Smooth muscle cell (in vitro differentiated cells): ENCODE data around the gene FMN2. TPM values are rescaled to one million over a fixed set of nuclear protein-coding genes. Genes with fewer than 3 reads are reported as not detected.

ENCODE experiments used
- DNase-seq: peaks from one replicate; lab custom pipeline; 2025; ENCODE audit not compliant: unreplicated experiment; lab: John Stamatoyannopoulos, UW
- H2AFZ ChIP-seq: fragments of 200-600 bp; sonication (generic); 2 replicates; pipeline ENCODE4 v1.6.0; 2016; ENCODE audit warnings: antibody characterized with exemption, low read depth, mild to moderate bottlenecking
- H3F3A ChIP-seq: fragments of 200-600 bp; sonication (generic); 2 replicates; pipeline ENCODE4 v1.6.0; 2017; ENCODE audit warnings: antibody characterized with exemption, low read depth
- H3K27ac ChIP-seq: fragments of 200-600 bp; sonication (generic); 2 replicates; pipeline ENCODE4 v1.5.1; 2016; ENCODE audit warnings: low read depth, mild to moderate bottlenecking
- H3K27me3 ChIP-seq: fragments of 200-600 bp; sonication (generic); 2 replicates; pipeline ENCODE4 v1.6.1; 2016; ENCODE audit warnings: low read depth, mild to moderate bottlenecking
- H3K36me3 ChIP-seq: fragments of 200-600 bp; sonication (generic); 2 replicates; pipeline ENCODE4 v1.5.1; 2016; ENCODE audit warnings: low read depth
- H3K4me1 ChIP-seq: fragments of 200-600 bp; sonication (generic); 2 replicates; pipeline ENCODE4 v1.5.1; 2016; ENCODE audit warnings: low read depth
- H3K4me2 ChIP-seq: fragments of 200-600 bp; sonication (generic); 2 replicates; pipeline ENCODE4 v1.6.0; 2016; ENCODE audit warnings: mild to moderate bottlenecking
- H3K4me3 ChIP-seq: fragments of 200-600 bp; sonication (generic); 2 replicates; pipeline ENCODE4 v1.5.1; 2016; ENCODE audit warnings: mild to moderate bottlenecking
- H3K79me2 ChIP-seq: fragments of 200-600 bp; sonication (generic); 2 replicates; pipeline ENCODE4 v1.6.0; 2016; ENCODE audit warnings: low read depth, mild to moderate bottlenecking
- H3K9ac ChIP-seq: fragments of 200-600 bp; sonication (generic); 2 replicates; pipeline ENCODE4 v1.6.0; 2016; ENCODE audit warnings: low read depth
- H3K9me3 ChIP-seq: fragments of 200-600 bp; sonication (generic); replicated peaks from 2 replicates; pipeline ENCODE4 v1.5.1; 2016; ENCODE audit warnings: low read depth
- H4K20me1 ChIP-seq: fragments of 200-600 bp; sonication (generic); 2 replicates; pipeline ENCODE4 v1.6.0; 2016; ENCODE audit warnings: low read depth
- CTCF ChIP-seq: fragments of 200-600 bp; sonication (generic); IDR thresholded peaks from 2 replicates; pipeline ENCODE4 v1.5.1; 2017; ENCODE audit warnings: borderline replicate concordance, mild to moderate bottlenecking, antibody characterized with exemption; ENCODE audit not compliant: insufficient read depth, poor library complexity, severe bottlenecking
- WGBS: methylation state at CpG from one replicate; pipeline ENCODE4 v1.1.7; 2016; ENCODE audit warnings: low lambda C conversion rate; 5-methylcytosine and 5-hydroxymethylcytosine counted together
- polyA plus RNA-seq: library from polyadenylated mRNA; unstranded; fragments of >200 nt; fragmentation: Nextera tagmentation; extraction: Ambion mirVana; gene quantifications from 2 replicates; pipeline ENCODE4 v1.2.1, GENCODE V29; 2016
- total RNA-seq: library from RNA; depleted of rRNA; stranded (reverse); fragments of >200 nt; gene quantifications from 2 replicates; pipeline ENCODE4 v1.2.3, GENCODE V29; 2014

The FMN2 gene
- total and polyA plus RNA-seq, 2 experiments from 2014 or later = 1.9 to 6.2 TPM

GRCh38 chr1:240217403-240217802, 125.7 kb downstream of the FMN2 start:
- H3K4me1 ChIP-seq = no peaks in the 10 kb centered on the region
- H3K4me2 ChIP-seq = no peak overlapping the region
- DNase-seq = no peak
- no peak overlapping the region for H2AFZ ChIP-seq
- H4K20me1 ChIP-seq = no peaks in the 10 kb centered on the region
- no peaks in the 10 kb centered on the region for H3K9me3 ChIP-seq
- no peaks in the 10 kb centered on the region for H3K36me3 ChIP-seq
- TF ChIP-seq CTCF = no peak
- H3K4me3 ChIP-seq = no peak overlapping the region
- H3K27ac ChIP-seq = no peak overlapping the region
- H3K9ac ChIP-seq = no peak overlapping the region
- H3F3A ChIP-seq = no peaks in the 10 kb centered on the region
- no peaks in the 10 kb centered on the region for H3K79me2 ChIP-seq
- H3K27me3 ChIP-seq = no peaks in the 10 kb centered on the region

DNA sequence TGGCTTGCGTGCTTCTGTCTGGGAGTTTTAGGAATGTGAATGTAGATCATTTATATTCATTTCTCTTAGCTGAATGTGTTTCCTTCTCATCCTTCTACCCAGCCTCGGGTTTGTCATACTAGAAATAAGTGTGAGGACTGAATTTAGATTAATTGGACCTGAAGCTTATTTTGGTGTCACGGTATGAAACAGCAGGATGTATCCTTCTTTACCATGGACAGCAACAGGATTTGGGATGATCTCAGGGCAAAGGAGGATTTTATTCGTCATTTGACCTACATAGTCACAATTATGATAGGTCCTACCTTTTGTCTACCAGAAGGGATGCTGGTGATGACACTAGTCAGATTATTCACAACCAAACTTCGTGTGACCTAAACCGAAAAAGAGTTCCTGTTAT, 127.4 kb downstream of the FMN2 start:
- H3K9me3 ChIP-seq = no peaks in the 10 kb centered on the region
- no peak overlapping the region for H2AFZ ChIP-seq
- H3K27ac ChIP-seq = no peak overlapping the region
- H3K4me2 ChIP-seq = no peak overlapping the region
- WGBS = 79% methylated on average over 6 of the region's 6 CpGs
- H4K20me1 ChIP-seq = no peaks in the 10 kb centered on the region
- no peak for TF ChIP-seq CTCF
- no peaks in the 10 kb centered on the region for H3K27me3 ChIP-seq
- no peak for DNase-seq
- no peaks in the 10 kb centered on the region for H3K79me2 ChIP-seq
- H3K9ac ChIP-seq = no peak overlapping the region
- H3F3A ChIP-seq = no peaks in the 10 kb centered on the region
- no peaks in the 10 kb centered on the region for H3K4me1 ChIP-seq
- H3K36me3 ChIP-seq = no peaks in the 10 kb centered on the region
- no peak overlapping the region for H3K4me3 ChIP-seq

DNA sequence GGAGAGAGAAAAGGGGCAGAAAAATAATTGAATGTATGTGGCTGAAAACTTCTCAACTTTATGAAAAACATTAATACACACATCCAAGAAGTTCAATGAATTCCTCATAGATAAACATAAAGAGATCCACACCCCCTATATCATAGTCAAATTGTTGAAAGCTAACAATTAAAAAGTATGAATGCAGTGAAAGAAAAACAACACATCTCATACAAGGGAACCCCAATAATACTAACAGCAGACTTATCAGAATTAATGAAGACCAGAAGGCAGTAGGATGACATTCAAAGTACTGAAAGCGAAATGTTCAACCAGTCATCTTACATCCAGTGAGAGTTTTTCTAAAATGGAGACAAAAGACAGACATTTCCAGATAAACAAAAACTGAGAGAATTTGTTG, 134.4 kb downstream of the FMN2 start:
- Histone ChIP-seq H3K4me3 (no peak overlapping the region), H2AFZ (no peak overlapping the region), H3K27ac (no peak overlapping the region), H3K36me3 (peaks cover 10% of the 10 kb centered on the region), H4K20me1 (no peaks in the 10 kb centered on the region), H3K4me2 (no peak overlapping the region), H3K9ac (no peak overlapping the region), H3K27me3 (no peaks in the 10 kb centered on the region), H3K79me2 (no peaks in the 10 kb centered on the region), H3F3A (no peaks in the 10 kb centered on the region), H3K4me1 (no peaks in the 10 kb centered on the region), H3K9me3 (peaks cover 21% of the 10 kb centered on the region)
- 97% methylated on average over 1 of the region's 1 CpG for WGBS
- DNase-seq = no peak
- no peak for TF ChIP-seq CTCF

- H2AFZ ChIP-seq = no peak overlapping the region
- 97% methylated on average over 2 of the region's 2 CpGs for WGBS
- no peak overlapping the region for H3K9ac ChIP-seq
Observed at GRCh38 chr1:240230816-240231215, 139.1 kb downstream of the FMN2 start.

More at GRCh38 chr1:240230816-240231215, 139.1 kb downstream of the FMN2 start:
- no peaks in the 10 kb centered on the region for H3K79me2 ChIP-seq
- H3K4me2 ChIP-seq = no peak overlapping the region
- peaks cover 9% of the 10 kb centered on the region for H3K4me1 ChIP-seq
- peaks cover 10% of the 10 kb centered on the region for H3K36me3 ChIP-seq
- H3F3A ChIP-seq = peaks cover 7% of the 10 kb centered on the region
- peaks cover 10% of the 10 kb centered on the region for H3K9me3 ChIP-seq
- no peak for TF ChIP-seq CTCF
- no peaks in the 10 kb centered on the region for H4K20me1 ChIP-seq
- no peak overlapping the region for H3K4me3 ChIP-seq
- no peak overlapping the region for H3K27ac ChIP-seq
- DNase-seq = no peak
- H3K27me3 ChIP-seq = no peaks in the 10 kb centered on the region
